Activated effector memory CD4-positive, alpha-beta T cell treated with Interleukin-2 at 50 U/mL for 16 hours (primary cell): ENCODE data around the gene BZW2.

Experiments
- DNase-seq: peaks from one replicate; pipeline ENCODE4 v3.0.0-alpha.2; 2020

BZW2 gene

GRCh38 chr7:16755397-16755796 lies 109.4 kb downstream of the BZW2 start:
- DNase-seq: no peak
